Vagina (tissue), 2 donors: ENCODE measurements around the gene DCLRE1B.

ENCODE experiments used
- POLR2A ChIP-seq, 2 donors: fragments of 450-650 bp; IDR thresholded peaks; one replicate each; pipeline ENCODE4 v1.6.1; 2017; ENCODE audit warnings: antibody characterized with exemption in 2 of 2, mild to moderate bottlenecking in 2 of 2, moderate library complexity in 2 of 2
- TF ChIP-seq, protein P1 (sequence below), 3 experiments: fragments of 450-650 bp in 2 of 3; fragments of 200-600 bp in 1 of 3; sonication (generic) in 1 of 3; IDR thresholded peaks; one replicate each; pipeline ENCODE4 v1.5.1; 2017 to 2019; ENCODE audit warnings: antibody characterized with exemption in 3 of 3, mild to moderate bottlenecking in 2 of 3, moderate library complexity in 2 of 3

DNA sequence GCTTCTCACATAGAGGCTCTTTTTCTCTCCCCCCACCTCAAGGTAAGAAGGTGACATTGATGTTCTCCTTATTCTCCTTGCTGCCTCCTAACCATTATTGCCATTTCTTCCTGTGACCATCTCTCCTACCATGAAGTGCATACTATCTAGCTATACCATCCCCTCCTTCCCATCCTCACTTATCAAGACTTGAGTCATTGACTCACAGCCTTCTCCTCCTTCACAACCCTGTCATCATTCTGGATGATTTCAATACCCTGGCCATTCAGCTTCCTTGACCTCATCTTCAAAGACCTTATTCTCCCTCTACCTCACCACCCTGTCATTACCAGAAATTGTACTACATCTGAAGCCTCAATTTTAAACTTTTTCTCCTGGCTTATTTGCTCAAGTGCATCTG lies 13.1 kb downstream of the DCLRE1B start:
- TF ChIP-seq, protein P1, sequence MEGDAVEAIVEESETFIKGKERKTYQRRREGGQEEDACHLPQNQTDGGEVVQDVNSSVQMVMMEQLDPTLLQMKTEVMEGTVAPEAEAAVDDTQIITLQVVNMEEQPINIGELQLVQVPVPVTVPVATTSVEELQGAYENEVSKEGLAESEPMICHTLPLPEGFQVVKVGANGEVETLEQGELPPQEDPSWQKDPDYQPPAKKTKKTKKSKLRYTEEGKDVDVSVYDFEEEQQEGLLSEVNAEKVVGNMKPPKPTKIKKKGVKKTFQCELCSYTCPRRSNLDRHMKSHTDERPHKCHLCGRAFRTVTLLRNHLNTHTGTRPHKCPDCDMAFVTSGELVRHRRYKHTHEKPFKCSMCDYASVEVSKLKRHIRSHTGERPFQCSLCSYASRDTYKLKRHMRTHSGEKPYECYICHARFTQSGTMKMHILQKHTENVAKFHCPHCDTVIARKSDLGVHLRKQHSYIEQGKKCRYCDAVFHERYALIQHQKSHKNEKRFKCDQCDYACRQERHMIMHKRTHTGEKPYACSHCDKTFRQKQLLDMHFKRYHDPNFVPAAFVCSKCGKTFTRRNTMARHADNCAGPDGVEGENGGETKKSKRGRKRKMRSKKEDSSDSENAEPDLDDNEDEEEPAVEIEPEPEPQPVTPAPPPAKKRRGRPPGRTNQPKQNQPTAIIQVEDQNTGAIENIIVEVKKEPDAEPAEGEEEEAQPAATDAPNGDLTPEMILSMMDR (IDR thresholded peaks at IDR 0.05), result no peak
- no peak for TF ChIP-seq POLR2A (IDR thresholded peaks at IDR 0.05)
